ENCODE results near the gene ITPKA.

The ITPKA gene

GRCh38 chr15:41511899-41512369 is 18.3 kb downstream of the ITPKA start:
- DNase-seq, result no peak

DNA sequence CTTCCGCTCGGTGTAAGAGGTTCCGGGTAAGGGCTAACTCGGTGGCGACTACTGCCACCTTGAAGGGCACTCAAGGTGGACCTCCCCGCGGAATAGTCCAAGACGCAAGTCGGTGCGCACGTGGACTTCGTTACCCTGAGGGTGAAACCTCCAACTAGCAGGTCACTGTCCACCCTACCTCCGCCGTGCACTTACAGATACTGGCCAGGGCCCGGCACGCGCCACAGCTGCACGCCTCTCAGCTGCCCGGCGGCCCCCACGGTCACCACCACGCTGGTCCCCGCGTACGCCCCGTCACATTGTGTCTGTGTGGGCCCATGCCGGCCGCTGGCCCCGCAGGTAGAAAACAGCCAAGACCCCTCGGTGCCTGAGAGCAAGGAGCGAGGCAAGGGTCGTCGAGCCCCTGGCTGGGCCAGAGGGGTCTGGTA is 18.9 kb downstream of the ITPKA start:
- DNase-seq, result no peak

DNA sequence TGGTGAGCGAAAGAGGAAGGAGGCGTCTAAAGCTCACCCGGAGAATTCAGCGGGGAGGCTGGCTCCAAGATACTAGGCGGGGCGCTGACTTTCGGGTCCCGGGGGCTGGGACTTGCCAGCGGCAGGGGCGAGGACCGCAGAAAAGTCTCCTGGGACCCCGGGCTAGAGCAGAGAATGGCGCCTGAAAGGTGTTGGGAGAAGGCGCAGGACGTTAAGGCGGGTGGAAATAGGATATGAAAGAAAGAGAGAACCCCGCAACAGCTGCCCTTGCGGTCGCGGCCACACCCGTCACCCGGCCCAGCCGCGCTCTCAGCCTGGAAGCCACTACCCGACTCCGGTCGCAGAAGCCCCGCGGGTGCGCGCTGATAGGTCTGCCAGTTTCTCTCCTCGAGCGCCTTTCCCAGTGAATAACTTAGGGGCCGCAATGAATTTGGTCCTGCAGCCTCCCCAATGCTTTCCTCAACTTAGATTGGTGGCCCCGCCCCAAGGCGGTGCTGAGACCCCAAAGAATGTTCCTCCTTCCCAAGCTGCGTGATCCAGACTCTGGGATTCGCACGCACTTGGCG is 19.3 kb downstream of the ITPKA start:
- no peak for DNase-seq

DNA sequence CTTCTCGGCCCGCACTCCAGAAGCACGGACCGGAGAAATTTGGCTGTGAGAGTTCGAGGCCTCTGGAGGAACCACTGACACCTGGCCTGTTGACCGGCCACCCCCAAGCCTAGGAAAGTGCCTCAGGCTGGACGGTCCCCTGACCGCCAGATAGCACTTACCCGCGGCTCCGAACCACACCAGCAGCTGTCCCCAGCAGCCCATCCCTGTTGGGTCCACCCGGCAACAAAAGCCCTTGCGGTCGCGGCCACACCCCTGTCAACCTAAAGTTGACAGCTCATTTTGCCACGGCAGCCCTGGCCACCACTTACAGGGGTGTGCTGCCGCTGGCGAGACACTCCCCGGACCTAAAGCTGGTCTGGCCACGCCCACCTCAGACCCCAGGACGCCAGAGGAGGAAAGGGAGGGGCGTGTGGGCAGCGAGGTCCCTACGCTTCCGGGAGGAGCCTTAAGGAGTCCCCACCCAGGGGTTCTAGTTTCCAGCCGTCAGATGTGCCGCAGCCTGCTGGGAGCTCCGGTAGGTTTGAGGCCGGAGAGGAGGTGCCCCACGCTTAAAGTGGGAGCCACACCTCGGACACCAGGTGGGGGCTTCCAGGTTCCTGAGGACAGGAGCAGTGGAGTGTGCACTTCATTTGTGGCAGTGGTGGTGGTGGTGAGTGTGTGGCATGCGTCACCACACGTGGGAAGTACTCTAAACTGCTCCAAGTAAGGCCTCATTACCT is 20.0 kb downstream of the ITPKA start, which contains the start of gene LTK:
TSS of gene LTK (minus strand) at position 322 of the 722 bp plus-strand sequence. CDS start at position 204, 118 bp downstream.
- DNase-seq, result no peak

DNA sequence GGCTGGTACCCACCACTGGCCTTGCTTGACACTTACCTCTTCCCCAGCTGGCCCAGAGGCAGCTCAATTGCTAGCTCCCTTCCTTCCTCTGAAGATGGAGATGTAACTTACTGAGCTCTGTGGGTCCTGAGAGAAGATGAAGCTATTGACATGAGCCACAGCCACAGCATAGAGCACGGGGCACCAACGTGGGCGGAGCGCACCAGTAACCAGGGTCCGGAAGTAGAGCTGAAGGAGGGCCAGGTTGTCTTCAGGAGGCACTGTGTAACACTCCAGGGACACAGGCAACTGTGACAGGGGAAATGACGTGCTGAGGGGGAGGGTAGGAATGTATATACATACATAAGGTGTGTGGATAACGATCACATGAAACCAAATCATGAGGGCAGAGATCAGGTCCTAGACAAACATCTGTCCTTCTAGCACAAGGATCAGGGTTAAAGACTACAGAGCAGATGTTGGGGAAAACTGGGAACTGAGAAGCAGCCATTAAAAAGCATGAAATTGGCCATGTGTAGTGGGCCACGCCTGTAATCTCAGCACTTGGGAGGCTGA is 24.3 kb downstream of the ITPKA start:
- no peak for DNase-seq

DNA sequence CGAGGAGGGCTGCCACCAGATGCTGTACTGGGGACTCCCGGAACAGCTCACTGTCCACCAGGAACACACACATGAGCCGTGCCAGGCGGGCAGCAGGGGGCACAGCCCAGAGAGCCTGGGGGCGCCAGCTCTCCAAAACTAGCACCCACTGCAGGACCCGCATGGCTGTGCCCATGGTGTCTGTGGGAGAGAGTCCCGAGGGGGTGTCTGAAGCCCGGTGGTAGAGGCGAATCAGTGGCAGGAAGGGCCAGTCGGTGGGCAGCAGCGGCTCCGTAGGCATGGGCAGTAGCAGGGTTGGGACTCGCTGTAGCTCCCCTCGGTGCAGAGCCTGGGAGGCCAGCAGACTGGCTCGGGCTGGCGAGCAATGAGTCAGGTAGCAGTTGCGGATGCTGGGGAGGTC is 27.0 kb downstream of the ITPKA start:
- no peak for DNase-seq

- no peak for DNase-seq
Measured at GRCh38 chr15:41521614-41522013, 27.9 kb downstream of the ITPKA start.

- DNase-seq, result no peak
Measured at GRCh38 chr15:41523097-41523496, 29.4 kb downstream of the ITPKA start.

GRCh38 chr15:41530363-41530956 is 36.8 kb downstream of the ITPKA start:
- no peak for DNase-seq

DNA sequence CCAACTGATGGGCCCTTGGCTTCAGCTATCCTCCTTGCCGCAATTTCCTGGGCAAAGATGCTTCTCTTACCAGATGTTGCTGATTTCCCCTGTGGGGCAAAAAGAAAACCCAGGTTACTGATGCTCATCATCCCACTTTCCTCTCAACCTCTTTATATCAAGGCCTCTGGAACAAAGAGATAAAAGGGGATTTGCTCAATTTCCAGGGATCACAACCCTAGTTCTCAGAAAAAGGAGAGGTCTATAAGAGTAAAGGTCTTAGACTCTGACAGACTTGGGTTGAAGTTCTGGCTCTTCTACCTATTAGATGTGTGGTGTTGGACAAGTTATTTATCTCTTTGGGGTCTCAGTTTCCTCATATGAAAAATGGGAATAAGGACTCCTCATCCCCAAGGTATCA is 41.9 kb downstream of the ITPKA start:
- DNase-seq, result no peak

DNA sequence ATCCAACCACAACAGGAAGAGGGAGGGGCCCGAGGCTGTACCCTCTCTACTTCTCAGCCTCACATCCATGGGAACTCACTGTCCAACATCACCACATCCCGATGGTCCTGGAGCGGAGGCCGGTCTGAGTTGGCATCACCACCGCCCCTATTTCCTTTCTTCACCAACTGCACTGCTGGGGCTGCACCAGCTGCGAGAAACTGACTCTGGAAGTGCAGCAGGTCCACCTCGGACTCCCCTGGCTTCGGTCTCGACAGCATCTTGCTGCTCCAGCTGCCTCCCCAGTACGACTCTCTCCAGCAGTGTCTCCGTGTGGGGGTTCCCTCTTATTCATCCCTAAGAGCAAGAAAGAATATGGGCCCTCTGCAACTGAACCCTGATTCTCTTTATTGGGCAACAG is 43.2 kb downstream of the ITPKA start:
- DNase-seq, result no peak

DNA sequence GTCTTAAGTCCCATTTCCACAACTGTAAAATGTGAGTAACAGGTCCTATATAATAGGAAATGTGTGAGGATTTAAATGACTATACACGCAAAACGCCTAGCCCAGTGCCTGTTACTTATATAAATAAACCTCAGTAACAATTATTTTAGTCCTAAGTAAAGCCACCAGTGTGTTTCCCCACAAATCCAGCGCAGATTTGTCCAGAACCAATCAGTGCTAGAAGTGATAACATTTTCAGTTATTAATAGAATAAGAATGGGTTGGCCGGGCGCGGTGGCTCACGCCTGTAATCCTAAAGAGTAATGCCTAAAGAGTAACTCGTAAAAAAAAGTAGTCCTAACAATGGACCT is 49.8 kb downstream of the ITPKA start:
- no peak for DNase-seq

GRCh38 chr15:41544650-41545015 is 51.0 kb downstream of the ITPKA start:
- no peak for DNase-seq

GRCh38 chr15:41545218-41545617 is 51.5 kb downstream of the ITPKA start:
- DNase-seq, result no peak

DNA sequence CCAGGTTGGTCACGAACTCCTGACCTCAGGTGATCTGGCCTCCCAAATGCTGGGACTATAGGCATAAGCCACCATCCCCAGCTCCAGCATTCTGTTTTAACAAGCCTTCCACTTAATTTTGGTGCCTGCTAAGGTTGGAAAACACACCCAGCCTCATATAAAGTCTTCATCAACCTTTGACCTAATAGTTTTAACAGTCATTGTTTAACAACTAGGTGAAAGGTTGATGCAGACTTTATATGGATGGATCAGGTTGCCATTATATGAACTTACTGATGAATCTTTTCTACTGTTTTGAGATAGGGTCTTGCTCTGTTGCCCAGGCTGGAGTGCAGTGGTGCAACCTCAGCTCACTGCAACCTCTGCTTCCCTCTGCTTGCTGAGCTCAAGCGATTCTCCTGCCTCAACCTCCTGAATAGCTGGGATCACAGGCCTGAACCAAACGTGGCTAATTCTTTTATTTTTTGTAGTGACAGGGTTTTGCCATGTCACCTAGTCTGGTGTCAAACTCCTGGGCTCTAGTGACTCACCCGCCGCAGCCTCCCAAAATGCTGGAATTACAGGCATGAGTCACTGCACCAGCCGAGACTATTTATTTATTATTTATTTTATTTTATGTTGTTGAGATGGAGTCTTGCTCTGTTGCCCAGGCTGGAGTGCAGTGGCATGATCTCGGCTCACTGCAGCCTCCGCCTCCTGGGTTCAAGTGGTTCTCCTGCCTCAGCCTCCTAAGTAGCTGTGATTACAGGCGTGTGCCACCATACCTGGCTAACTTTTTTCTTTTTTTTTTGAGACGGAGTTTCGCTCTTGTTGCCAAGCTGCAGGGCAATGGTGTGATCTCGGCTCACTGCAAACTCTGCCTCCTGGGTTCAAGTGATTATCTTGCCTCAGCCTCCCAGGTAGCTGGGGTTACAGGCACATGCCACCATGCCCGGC is 53.4 kb downstream of the ITPKA start:
- peak in 1 of 2 experiments; percentile 6 for DNase-seq

- no peak for DNase-seq
Measured at GRCh38 chr15:41550066-41550775, 56.5 kb downstream of the ITPKA start.
